H9 (cell line): Measurements from ENCODE around the gene HOXC6. TPM values are rescaled to one million over a fixed set of nuclear protein-coding genes. Genes with fewer than 3 reads are reported as not detected.

Source experiments
- DNase-seq: peaks from one replicate; pipeline ENCODE4 v3.0.0-alpha.2; 2017
- H2AFZ ChIP-seq: one replicate; pipeline ENCODE4 v1.6.1; 2013; ENCODE audit warnings: mild to moderate bottlenecking, low read length, control low read depth, moderate library complexity
- H2AK5ac ChIP-seq: 2 replicates; pipeline ENCODE4 v1.6.1; 2013; ENCODE audit warnings: low read length, control low read depth, mixed read lengths; ENCODE audit not compliant: insufficient read length
- H2BK120ac ChIP-seq: one replicate; pipeline ENCODE4 v1.6.1; 2013; ENCODE audit warnings: low read depth, mild to moderate bottlenecking, low read length, control low read depth, inconsistent platforms; ENCODE audit not compliant: poor library complexity, severe bottlenecking
- H2BK12ac ChIP-seq: 2 replicates; pipeline ENCODE4 v1.6.1; 2013; ENCODE audit warnings: low read length, control low read depth, mixed read lengths, low read depth; ENCODE audit not compliant: insufficient read length
- H2BK15ac ChIP-seq: 2 replicates; pipeline ENCODE4 v1.6.1; 2013; ENCODE audit warnings: low read depth, low read length, control low read depth
- H2BK20ac ChIP-seq: one replicate; pipeline ENCODE4 v1.6.1; 2013; ENCODE audit warnings: low read depth, mild to moderate bottlenecking, low read length, control low read depth, inconsistent platforms; ENCODE audit not compliant: poor library complexity, severe bottlenecking
- H2BK5ac ChIP-seq: 2 replicates; pipeline ENCODE4 v1.6.1; 2013; ENCODE audit warnings: low read length, control low read depth, mixed read lengths; ENCODE audit not compliant: insufficient read length
- H3K14ac ChIP-seq: 2 replicates; pipeline ENCODE4 v1.6.1; 2013; ENCODE audit warnings: low read length, control low read depth; ENCODE audit not compliant: insufficient read depth
- H3K18ac ChIP-seq: 2 replicates; pipeline ENCODE4 v1.6.1; 2013; ENCODE audit warnings: low read depth, mild to moderate bottlenecking, mixed read lengths, low read length, control low read depth; ENCODE audit not compliant: insufficient read length
- H3K23ac ChIP-seq: 2 replicates; pipeline ENCODE4 v1.6.1; 2013; ENCODE audit warnings: low read length, control low read depth, mixed read lengths, low read depth; ENCODE audit not compliant: insufficient read length
- H3K23me2 ChIP-seq: 2 replicates; pipeline ENCODE4 v1.6.1; 2013; ENCODE audit warnings: low read depth, mild to moderate bottlenecking, mixed read lengths, low read length, control low read depth; ENCODE audit not compliant: insufficient read length, poor library complexity, severe bottlenecking
- H3K27ac ChIP-seq: 2 replicates; pipeline ENCODE4 v1.5.1; 2013; ENCODE audit warnings: low read length, control low read depth, mixed read lengths, low read depth; ENCODE audit not compliant: insufficient read length
- H3K27me3 ChIP-seq: 2 replicates; pipeline ENCODE4 v1.6.1; 2013; ENCODE audit warnings: low read length, control low read depth, inconsistent platforms; ENCODE audit not compliant: insufficient read depth
- H3K4ac ChIP-seq: 2 replicates; pipeline ENCODE4 v1.6.1; 2013; ENCODE audit warnings: low read depth, mild to moderate bottlenecking, control low read depth, inconsistent platforms, low read length, moderate library complexity
- H3K4me1 ChIP-seq: 2 replicates; pipeline ENCODE4 v1.6.1; 2013; ENCODE audit warnings: low read length, control low read depth, inconsistent platforms; ENCODE audit not compliant: insufficient read depth
- H3K4me2 ChIP-seq: 2 replicates; pipeline ENCODE4 v1.6.1; 2013; ENCODE audit warnings: low read length, control low read depth, mixed read lengths; ENCODE audit not compliant: insufficient read length, insufficient read depth
- H3K56ac ChIP-seq: 2 replicates; pipeline ENCODE4 v1.6.1; 2013; ENCODE audit warnings: low read depth, mild to moderate bottlenecking, mixed read lengths, low read length, control low read depth; ENCODE audit not compliant: insufficient read length
- H3K79me1 ChIP-seq: 2 replicates; pipeline ENCODE4 v1.6.1; 2013; ENCODE audit warnings: low read depth, mild to moderate bottlenecking, moderate library complexity, low read length, control low read depth, inconsistent platforms; ENCODE audit not compliant: insufficient read depth, poor library complexity, severe bottlenecking
- H3K79me2 ChIP-seq: 2 replicates; pipeline ENCODE4 v1.6.1; 2013; ENCODE audit warnings: low read length, control low read depth, inconsistent platforms; ENCODE audit not compliant: insufficient read depth
- H3K9ac ChIP-seq: 2 replicates; pipeline ENCODE4 v1.6.1; 2013; ENCODE audit warnings: low read length, control low read depth, mixed read lengths; ENCODE audit not compliant: insufficient read length; ENCODE audit errors: extremely low read depth
- H3K9me3 ChIP-seq: one replicate; pipeline ENCODE4 v1.6.1; 2013; ENCODE audit warnings: low read depth, low read length, inconsistent platforms; ENCODE audit not compliant: control insufficient read depth
- H3T11ph ChIP-seq: one replicate; pipeline ENCODE4 v1.6.1; 2013; ENCODE audit warnings: mild to moderate bottlenecking, low read length, control low read depth, inconsistent platforms
- H4K20me1 ChIP-seq: one replicate; pipeline ENCODE4 v1.6.1; 2013; ENCODE audit not compliant: control insufficient read depth, insufficient read length, insufficient read depth
- H4K5ac ChIP-seq: 2 replicates; pipeline ENCODE4 v1.6.1; 2013; ENCODE audit warnings: low read depth, mild to moderate bottlenecking, mixed read lengths, low read length, control low read depth; ENCODE audit not compliant: insufficient read length
- H4K8ac ChIP-seq: replicated peaks from 2 replicates; pipeline ENCODE4 v1.6.1; 2013; ENCODE audit warnings: low read length, control low read depth, mixed read lengths, low read depth; ENCODE audit not compliant: insufficient read length
- H4K91ac ChIP-seq: 2 replicates; pipeline ENCODE4 v1.6.1; 2013; ENCODE audit warnings: low read depth, mild to moderate bottlenecking, moderate library complexity, mixed read lengths, low read length, control low read depth; ENCODE audit not compliant: insufficient read length
- H3K27ac Mint-ChIP-seq, 3 experiments: 2 replicates in 2 of 3; 3 replicates in 1 of 3; pipeline ENCODE4 v1.8.0; 2020 to 2021; ENCODE audit warnings: mixed read lengths in 3 of 3, mild to moderate bottlenecking in 1 of 3, moderate library complexity in 1 of 3
- H3K27me3 Mint-ChIP-seq: 2 replicates; pipeline ENCODE4 v1.8.0; 2021; ENCODE audit warnings: low read depth, mild to moderate bottlenecking, moderate library complexity, mixed read lengths
- H3K36me3 Mint-ChIP-seq, 3 experiments: 2 replicates in 2 of 3; 3 replicates in 1 of 3; pipeline ENCODE4 v1.8.0; 2020 to 2021; ENCODE audit warnings: low read depth in 3 of 3, mixed read lengths in 3 of 3; ENCODE audit not compliant: insufficient read depth in 1 of 3
- H3K4me1 Mint-ChIP-seq, 2 experiments: 2 replicates each; pipeline ENCODE4 v1.8.0; 2020; ENCODE audit warnings: mixed read lengths in 2 of 2
- H3K4me3 Mint-ChIP-seq, 2 experiments: 2 replicates in 1 of 2; 3 replicates in 1 of 2; pipeline ENCODE4 v1.8.0; 2020 to 2021; ENCODE audit warnings: mild to moderate bottlenecking in 2 of 2, mixed read lengths in 2 of 2, moderate library complexity in 1 of 2
- H3K9me3 Mint-ChIP-seq, 2 experiments: 2 replicates in 1 of 2; 3 replicates in 1 of 2; pipeline ENCODE4 v1.8.0; 2020; ENCODE audit warnings: mild to moderate bottlenecking in 2 of 2, mixed read lengths in 2 of 2, moderate library complexity in 1 of 2
- total RNA-seq: library from RNA; stranded (reverse); gene quantifications from 2 replicates; pipeline ENCODE4 v1.2.1, GENCODE V29; 2021
- TF ChIP-seq, protein P1 (sequence below): fragments of 200-600 bp; sonication (generic); conservative IDR thresholded peaks from 3 replicates; pipeline ENCODE4 v1.8.0; 2021; ENCODE audit warnings: antibody characterized with exemption, mild to moderate bottlenecking

The HOXC6 gene
- total RNA-seq, 1 experiment from 2014 or later, result not detected

DNA sequence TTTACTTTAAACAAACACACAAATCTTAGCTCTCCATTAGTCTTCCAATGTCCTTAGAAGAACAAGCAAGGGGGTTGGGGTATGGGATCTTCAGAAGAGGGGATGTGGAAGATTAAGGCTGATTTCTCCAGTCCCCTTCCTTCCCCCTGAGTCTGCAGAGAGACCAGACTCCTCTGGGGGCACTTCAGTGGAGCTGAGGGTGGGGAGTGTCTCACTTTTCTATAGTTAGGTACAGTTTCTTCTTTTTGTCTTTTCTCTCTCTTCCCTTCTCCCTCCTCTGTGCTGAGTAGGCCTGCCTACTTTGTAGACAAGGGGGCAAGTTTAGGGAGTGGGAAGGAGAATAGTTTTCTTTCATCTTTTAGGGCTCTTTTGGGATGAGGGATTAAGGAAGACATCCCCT, 27.9 kb downstream of the HOXC6 start:
- Mint-ChIP-seq H3K27ac (no peak overlapping the region), H3K4me1 (peaks cover 9 to 78% of the 10 kb centered on the region in 2 experiments), H3K4me3 (no peak overlapping the region), H3K27me3 (peaks cover 100% of the 10 kb centered on the region), H3K9me3 (peaks cover 0 to 5% of the 10 kb centered on the region in 2 experiments; a peak in 1 of 5 replicates), H3K36me3 (no peaks in the 10 kb centered on the region; a peak in 1 of 7 replicates)
- H4K20me1 ChIP-seq, result no peaks in the 10 kb centered on the region
- no peak overlapping the region for H3K23ac ChIP-seq
- no peaks in the 10 kb centered on the region for H3K79me1 ChIP-seq
- no peak for DNase-seq
- no peak overlapping the region for H3K56ac ChIP-seq
- H2BK20ac ChIP-seq, result no peak overlapping the region
- TF ChIP-seq, protein P1, sequence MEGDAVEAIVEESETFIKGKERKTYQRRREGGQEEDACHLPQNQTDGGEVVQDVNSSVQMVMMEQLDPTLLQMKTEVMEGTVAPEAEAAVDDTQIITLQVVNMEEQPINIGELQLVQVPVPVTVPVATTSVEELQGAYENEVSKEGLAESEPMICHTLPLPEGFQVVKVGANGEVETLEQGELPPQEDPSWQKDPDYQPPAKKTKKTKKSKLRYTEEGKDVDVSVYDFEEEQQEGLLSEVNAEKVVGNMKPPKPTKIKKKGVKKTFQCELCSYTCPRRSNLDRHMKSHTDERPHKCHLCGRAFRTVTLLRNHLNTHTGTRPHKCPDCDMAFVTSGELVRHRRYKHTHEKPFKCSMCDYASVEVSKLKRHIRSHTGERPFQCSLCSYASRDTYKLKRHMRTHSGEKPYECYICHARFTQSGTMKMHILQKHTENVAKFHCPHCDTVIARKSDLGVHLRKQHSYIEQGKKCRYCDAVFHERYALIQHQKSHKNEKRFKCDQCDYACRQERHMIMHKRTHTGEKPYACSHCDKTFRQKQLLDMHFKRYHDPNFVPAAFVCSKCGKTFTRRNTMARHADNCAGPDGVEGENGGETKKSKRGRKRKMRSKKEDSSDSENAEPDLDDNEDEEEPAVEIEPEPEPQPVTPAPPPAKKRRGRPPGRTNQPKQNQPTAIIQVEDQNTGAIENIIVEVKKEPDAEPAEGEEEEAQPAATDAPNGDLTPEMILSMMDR, result no peak
- H2BK15ac ChIP-seq, result no peak overlapping the region
- H2BK5ac ChIP-seq, result no peak overlapping the region
- peaks cover 4% of the 10 kb centered on the region for H3K23me2 ChIP-seq
- no peak overlapping the region for H2AK5ac ChIP-seq
- no peak overlapping the region for H3K18ac ChIP-seq
- no peak overlapping the region for H3K14ac ChIP-seq
- peaks cover 96% of the 10 kb centered on the region for H3K27me3 ChIP-seq
- no peaks in the 10 kb centered on the region for H3K9me3 ChIP-seq
- no peak overlapping the region for H3T11ph ChIP-seq
- no peak overlapping the region for H3K4me2 ChIP-seq
- H3K4me1 ChIP-seq, result peaks cover 2% of the 10 kb centered on the region; the same call in 1 of the 2 replicates
- no peaks in the 10 kb centered on the region for H3K79me2 ChIP-seq
- H4K91ac ChIP-seq, result no peak overlapping the region
- H3K4ac ChIP-seq, result no peak overlapping the region
- no peak overlapping the region for H4K5ac ChIP-seq
- no peak overlapping the region for H2AFZ ChIP-seq
- H3K9ac ChIP-seq, result no peak overlapping the region
- no peak overlapping the region for H2BK12ac ChIP-seq
- H3K27ac ChIP-seq, result no peak overlapping the region
- no peak overlapping the region for H2BK120ac ChIP-seq
- H4K8ac ChIP-seq, result no peak overlapping the region
